DOHH2 (cell line): ENCODE results near the gene DAZAP1.

Experiments
- H3F3A ChIP-seq: fragments of 200-600 bp; sonication (generic), shearing (Covaris generic); 2 replicates; pipeline ENCODE4 v1.6.0; 2016; ENCODE audit warnings: antibody characterized with exemption, mild to moderate bottlenecking; ENCODE audit not compliant: control insufficient read depth, insufficient read depth
- H3K27ac ChIP-seq: fragments of 200-600 bp; sonication (generic); 2 replicates; pipeline ENCODE4 v1.5.1; 2014; ENCODE audit warnings: low read depth, mild to moderate bottlenecking, low read length, moderate library complexity
- H3K27me3 ChIP-seq: fragments of 200-600 bp; sonication (generic); 2 replicates; pipeline ENCODE4 v1.6.1; 2014; ENCODE audit warnings: mild to moderate bottlenecking, low read length, mixed read lengths; ENCODE audit not compliant: control insufficient read depth
- H3K36me3 ChIP-seq: fragments of 200-600 bp; sonication (generic); 2 replicates; pipeline ENCODE4 v1.6.1; 2014; ENCODE audit warnings: mild to moderate bottlenecking, low read length, moderate library complexity, mixed read lengths; ENCODE audit not compliant: control insufficient read depth
- H3K4me1 ChIP-seq: fragments of 200-600 bp; sonication (generic); 2 replicates; pipeline ENCODE4 v1.6.1; 2014; ENCODE audit warnings: mild to moderate bottlenecking, low read length, mixed read lengths; ENCODE audit not compliant: control insufficient read depth
- H3K4me2 ChIP-seq: fragments of 200-600 bp; sonication (generic); 2 replicates; pipeline ENCODE4 v1.6.0; 2014; ENCODE audit warnings: mild to moderate bottlenecking, low read length, moderate library complexity
- H3K4me3 ChIP-seq: fragments of 200-600 bp; sonication (generic); 2 replicates; pipeline ENCODE4 v1.5.1; 2014; ENCODE audit warnings: mild to moderate bottlenecking, low read length, mixed read lengths
- H3K79me2 ChIP-seq: fragments of 200-600 bp; sonication (generic); 2 replicates; pipeline ENCODE4 v1.6.1; 2014; ENCODE audit warnings: mild to moderate bottlenecking, low read length, mixed read lengths; ENCODE audit not compliant: control insufficient read depth
- H3K9me2 ChIP-seq: fragments of 200-600 bp; sonication (generic); replicated peaks from 2 replicates; pipeline ENCODE4 v1.6.1; 2014; ENCODE audit warnings: mild to moderate bottlenecking, low read length, mixed read lengths; ENCODE audit not compliant: control insufficient read depth
- H3K9me3 ChIP-seq: fragments of 200-600 bp; sonication (generic); 2 replicates; pipeline ENCODE4 v1.6.1; 2014; ENCODE audit warnings: antibody characterized with exemption, low read length, mixed read lengths; ENCODE audit not compliant: control insufficient read depth, insufficient read depth
- H4K20me1 ChIP-seq: fragments of 200-600 bp; sonication (generic); 2 replicates; pipeline ENCODE4 v1.6.0; 2014; ENCODE audit warnings: low read depth, mild to moderate bottlenecking, antibody characterized with exemption, low read length, moderate library complexity; ENCODE audit not compliant: control insufficient read depth, insufficient read depth
- CTCF ChIP-seq: fragments of 200-600 bp; sonication (generic); IDR thresholded peaks from one replicate; pipeline ENCODE4 v1.5.1; 2014; ENCODE audit warnings: antibody characterized with exemption, mild to moderate bottlenecking, low read depth, low read length; ENCODE audit not compliant: poor library complexity, severe bottlenecking
- EZH2phosphoT487 ChIP-seq: fragments of 200-600 bp; sonication (generic); IDR thresholded peaks from 2 replicates; pipeline ENCODE4 v1.6.1; 2017; ENCODE audit warnings: borderline replicate concordance, mild to moderate bottlenecking, antibody characterized with exemption, low read length, moderate library complexity, mixed read lengths

The DAZAP1 gene

GRCh38 chr19:1447504-1447903, 40.1 kb downstream of the DAZAP1 start:
- H3K9me2 ChIP-seq, result no peaks in the 10 kb centered on the region
- no peak for TF ChIP-seq EZH2phosphoT487
- no peak for TF ChIP-seq CTCF
- H3F3A ChIP-seq, result peaks cover 23% of the 10 kb centered on the region
- H3K4me2 ChIP-seq, result no peak overlapping the region
- peaks cover 41% of the 10 kb centered on the region for H3K27me3 ChIP-seq
- 0 out of 2 replicates have a peak, but pooled peaks cover 6% of the 10 kb centered on the region for H4K20me1 ChIP-seq
- peaks cover 3% of the 10 kb centered on the region for H3K36me3 ChIP-seq
- no peaks in the 10 kb centered on the region for H3K9me3 ChIP-seq
- no peak overlapping the region for H3K4me3 ChIP-seq
- H3K4me1 ChIP-seq, result peaks cover 40% of the 10 kb centered on the region
- H3K27ac ChIP-seq, result no peak overlapping the region
- no peaks in the 10 kb centered on the region for H3K79me2 ChIP-seq

- Histone ChIP-seq H3K4me3 (no peak overlapping the region), H4K20me1 (peaks cover 6% of the 10 kb centered on the region; the same call in 1 of the 2 replicates), H3K9me2 (no peaks in the 10 kb centered on the region), H3K27ac (no peak overlapping the region), H3K9me3 (no peaks in the 10 kb centered on the region), H3K79me2 (no peaks in the 10 kb centered on the region), H3K27me3 (peaks cover 41% of the 10 kb centered on the region), H3K4me2 (no peak overlapping the region), H3K36me3 (no peaks in the 10 kb centered on the region), H3F3A (peaks cover 19% of the 10 kb centered on the region), H3K4me1 (peaks cover 35% of the 10 kb centered on the region)
- TF ChIP-seq CTCF, result no peak
- TF ChIP-seq EZH2phosphoT487, result no peak
These were observed 40.6 kb downstream of the DAZAP1 start for GRCh38 chr19:1447944-1448343.

GRCh38 chr19:1449467-1450442, 42.4 kb downstream of the DAZAP1 start, which contains the start of gene APC2:
TSS of gene APC2 (plus strand) at chr19:1450121. CDS start at chr19:1453002, 2,881 bp downstream.
- H3K9me2 ChIP-seq, result no peaks in the 10 kb centered on the region
- H3K79me2 ChIP-seq, result no peaks in the 10 kb centered on the region
- peak within 1 kb of the TSS; percentile 36 for H3K4me2 ChIP-seq
- H3K9me3 ChIP-seq, result no peaks in the 10 kb centered on the region
- H3K27me3 ChIP-seq, result peaks cover 41% of the 10 kb centered on the region
- H3F3A ChIP-seq, result peaks cover 8% of the 10 kb centered on the region
- peaks cover 6% of the 10 kb centered on the region; the same call in 1 of the 2 replicates for H4K20me1 ChIP-seq
- peak within 1 kb of the TSS; percentile 16; the same call in 1 of the 2 replicates for H3K4me3 ChIP-seq
- no peaks in the 10 kb centered on the region for H3K36me3 ChIP-seq
- H3K4me1 ChIP-seq, result peaks cover 29% of the 10 kb centered on the region
- no peak for TF ChIP-seq CTCF
- no peak for TF ChIP-seq EZH2phosphoT487
- H3K27ac ChIP-seq, result no peak within 1 kb of the TSS
